Stimulated activated CD4-positive, alpha-beta T cell treated with anti-CD3 and anti-CD28 coated beads, Interleukin-4, amount 100 ng/mL, for 4 hours (primary cell): ENCODE results near the gene SLC43A3.
A peak's percentile ranks its signal among the peaks of the same experiment; 100 is the strongest.

Experiments used
- DNase-seq, 2 experiments: peaks; one replicate each; pipeline ENCODE4 v3.0.0-alpha.2; 2020

SLC43A3 gene

GRCh38 chr11:57426929-57427726 is at the start of gene SLC43A3:
Gene SLC43A3, minus strand, starts transcription at chr11:57427121. Its CDS starts 949 bp downstream, at chr11:57426172.
- DNase-seq = peak; percentile 82 to 84

GRCh38 chr11:57476047-57476756 is 49.3 kb upstream of the SLC43A3 start:
- DNase-seq = peak; percentile 24 to 38

- DNase-seq = no peak
Observed at GRCh38 chr11:57475671-57476046, 48.7 kb upstream of the SLC43A3 start.

GRCh38 chr11:57475191-57475590 is 48.3 kb upstream of the SLC43A3 start:
- DNase-seq = no peak

GRCh38 chr11:57474803-57475115 is 47.8 kb upstream of the SLC43A3 start:
- DNase-seq = no peak

- DNase-seq = peak in 1 of 2 experiments; percentile 50
Observed at GRCh38 chr11:57474017-57474802, 47.3 kb upstream of the SLC43A3 start.

GRCh38 chr11:57473285-57473841 is 46.4 kb upstream of the SLC43A3 start:
- no peak for DNase-seq

- no peak for DNase-seq
Observed at GRCh38 chr11:57471496-57471895, 44.6 kb upstream of the SLC43A3 start.

- no peak for DNase-seq
Observed at GRCh38 chr11:57469268-57469667, 42.3 kb upstream of the SLC43A3 start.

GRCh38 chr11:57468276-57468675 is 41.4 kb upstream of the SLC43A3 start:
- no peak for DNase-seq

GRCh38 chr11:57467508-57468157 is 40.7 kb upstream of the SLC43A3 start:
- DNase-seq = no peak

- no peak for DNase-seq
Observed at GRCh38 chr11:57466680-57467079, 39.8 kb upstream of the SLC43A3 start.

GRCh38 chr11:57464539-57465181 is 37.7 kb upstream of the SLC43A3 start:
- DNase-seq = no peak

GRCh38 chr11:57463671-57464538 is 37.0 kb upstream of the SLC43A3 start:
- no peak for DNase-seq

GRCh38 chr11:57462597-57462996 is 35.7 kb upstream of the SLC43A3 start:
- DNase-seq = no peak

GRCh38 chr11:57461841-57462489 is 35.0 kb upstream of the SLC43A3 start:
- no peak for DNase-seq

- DNase-seq = no peak
Observed at GRCh38 chr11:57460758-57461749, 34.1 kb upstream of the SLC43A3 start.

- peak; percentile 17 to 43 for DNase-seq
Observed at GRCh38 chr11:57460022-57460757, 33.3 kb upstream of the SLC43A3 start, which contains the start of gene RTN4RL2. Gene RTN4RL2, plus strand, starts transcription at chr11:57460528. Its CDS starts 338 bp downstream, at chr11:57460866.
